Activated naive CD4-positive, alpha-beta T cell treated with anti-CD3 and anti-CD28 coated beads for 36 hours (primary cell): Measurements from ENCODE around the gene HAGHL. TPM values are rescaled to one million over a fixed set of nuclear protein-coding genes. Genes with fewer than 3 reads are reported as not detected.
A peak's percentile ranks its signal among the peaks of the same experiment; 100 is the strongest.

ENCODE experiments used
- CTCF ChIA-PET: fragments of 350-600 bp; sonication (Branson Sonifier 250); formaldehyde crosslinking; loops from one replicate; lab custom pipeline; 2021; ENCODE audit warnings: antibody characterized with exemption; lab: Charles Lee
- DNase-seq: peaks from one replicate; pipeline ENCODE4 v3.0.0-alpha.2; 2020
- H3K27ac Mint-ChIP-seq: one replicate; pipeline ENCODE4 v1.8.0; 2021; ENCODE audit warnings: mild to moderate bottlenecking, mixed read lengths
- H3K27me3 Mint-ChIP-seq: one replicate; pipeline ENCODE4 v1.8.0; 2021; ENCODE audit warnings: low read depth, mixed read lengths
- H3K36me3 Mint-ChIP-seq: one replicate; pipeline ENCODE4 v1.8.0; 2021; ENCODE audit warnings: low read depth, mixed read lengths
- H3K4me1 Mint-ChIP-seq: one replicate; pipeline ENCODE4 v1.8.0; 2021; ENCODE audit warnings: low read depth, mixed read lengths
- H3K4me3 Mint-ChIP-seq: one replicate; pipeline ENCODE4 v1.8.0; 2021; ENCODE audit warnings: mild to moderate bottlenecking, moderate library complexity, mixed read lengths
- H3K9me3 Mint-ChIP-seq: one replicate; pipeline ENCODE4 v1.8.0; 2021; ENCODE audit warnings: mixed read lengths
- intact Hi-C: fragments of 100-400 bp; cut with micrococcal nuclease; formaldehyde crosslinking; loops from one replicate; pipeline ENCODE4 v1.15.1; 2023
- total RNA-seq, 2 experiments: library from RNA; stranded (reverse); gene quantifications; one replicate each; pipeline ENCODE4 v1.2.3, GENCODE V29; 2021

Gene HAGHL
- total RNA-seq, 2 experiments from 2014 or later, result 6.5 to 7.7 TPM

- Mint-ChIP-seq H3K4me1 (peaks cover 10% of the 10 kb centered on the region), H3K9me3 (no peaks in the 10 kb centered on the region), H3K27me3 (peaks cover 22% of the 10 kb centered on the region), H3K4me3 (peak within 1 kb of the TSS; percentile 53), H3K27ac (no peak within 1 kb of the TSS), H3K36me3 (no peaks in the 10 kb centered on the region)
- DNase-seq, result peak; percentile 87
- intact Hi-C loops, result loop anchor here (5.0 kb wide), 1 partner anchor 342 kb away; no protein-coding TSS in a partner anchor
- CTCF ChIA-PET, result interaction anchor here (1.2 to 1.7 kb wide), 3 partner anchors 19 to 70 kb away, joined by 3 to 7 read pairs (median 4); no protein-coding TSS in a partner anchor
Measured at GRCh38 chr16:714558-715476, 12.1 kb upstream of the HAGHL start, which contains the start of gene METRN. Gene METRN, plus strand, starts transcription at chr16:715118. Its CDS starts 172 bp downstream, at chr16:715290.

- CTCF ChIA-PET, result interaction anchor here (1.2 to 1.7 kb wide), 5 partner anchors 10 to 69 kb away, joined by 3 to 7 read pairs (median 3); partner anchors contain the start of gene CCDC78
- intact Hi-C loops, result no loop called here
- no peak overlapping the region for H3K27ac Mint-ChIP-seq
- H3K36me3 Mint-ChIP-seq, result no peaks in the 10 kb centered on the region
- peaks cover 16% of the 10 kb centered on the region for H3K4me1 Mint-ChIP-seq
- no peaks in the 10 kb centered on the region for H3K9me3 Mint-ChIP-seq
- DNase-seq, result no peak
- H3K27me3 Mint-ChIP-seq, result peaks cover 19% of the 10 kb centered on the region
- H3K4me3 Mint-ChIP-seq, result peak overlapping the region; percentile 53
Measured at GRCh38 chr16:715477-716199, 11.3 kb upstream of the HAGHL start.

- Mint-ChIP-seq H3K4me1 (peaks cover 16% of the 10 kb centered on the region), H3K9me3 (no peaks in the 10 kb centered on the region), H3K36me3 (no peaks in the 10 kb centered on the region), H3K4me3 (peak overlapping the region; percentile 53), H3K27ac (no peak overlapping the region), H3K27me3 (peaks cover 17% of the 10 kb centered on the region)
- intact Hi-C loops, result no loop called here
- DNase-seq, result no peak
- CTCF ChIA-PET, result interaction anchor here (1.2 to 1.7 kb wide), 5 partner anchors 10 to 68 kb away, joined by 3 to 7 read pairs (median 3); partner anchors contain the start of gene CCDC78
Measured at GRCh38 chr16:716200-716568, 10.7 kb upstream of the HAGHL start.

GRCh38 chr16:716768-717325 lies 10.1 kb upstream of the HAGHL start:
- Mint-ChIP-seq H3K27me3 (peaks cover 13% of the 10 kb centered on the region), H3K36me3 (no peaks in the 10 kb centered on the region), H3K4me3 (no peak overlapping the region), H3K4me1 (peaks cover 16% of the 10 kb centered on the region), H3K27ac (no peak overlapping the region), H3K9me3 (no peaks in the 10 kb centered on the region)
- intact Hi-C loops, result no loop called here
- no peak for DNase-seq
- CTCF ChIA-PET, result interaction anchor here (1.4 to 1.7 kb wide), 3 partner anchors 9 to 68 kb away, joined by 3 to 7 read pairs (median 3); partner anchors contain the start of gene CCDC78

- no peak overlapping the region for H3K27ac Mint-ChIP-seq
- peaks cover 16% of the 10 kb centered on the region for H3K4me1 Mint-ChIP-seq
- peaks cover 12% of the 10 kb centered on the region for H3K27me3 Mint-ChIP-seq
- intact Hi-C loops, result no loop called here
- no peak for DNase-seq
- no peaks in the 10 kb centered on the region for H3K36me3 Mint-ChIP-seq
- CTCF ChIA-PET, result no interaction called here
- no peak overlapping the region for H3K4me3 Mint-ChIP-seq
- H3K9me3 Mint-ChIP-seq, result no peaks in the 10 kb centered on the region
Measured at GRCh38 chr16:717450-718245, 9.3 kb upstream of the HAGHL start.

DNA sequence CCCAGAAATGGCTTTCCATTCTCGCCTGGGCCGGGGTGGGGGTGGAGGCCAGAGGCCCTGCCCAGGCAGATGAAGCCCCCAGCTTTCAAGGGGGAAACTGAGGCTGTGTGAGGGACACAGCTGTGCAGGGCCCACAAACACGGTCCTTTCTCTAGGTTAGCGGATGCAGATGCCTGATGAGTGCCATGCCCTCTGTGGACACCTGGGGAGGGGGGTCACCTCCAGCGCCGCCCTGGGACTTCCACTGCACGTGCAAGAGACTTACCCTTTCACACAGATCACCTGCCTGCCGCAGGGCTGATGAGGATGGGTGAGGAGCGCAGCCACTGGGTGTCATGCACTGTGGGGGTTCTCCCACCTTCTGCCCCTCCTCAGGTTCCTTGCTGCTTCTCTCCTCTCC lies 8.5 kb upstream of the HAGHL start:
- DNase-seq, result no peak
- no peak overlapping the region for H3K4me3 Mint-ChIP-seq
- H3K27me3 Mint-ChIP-seq, result peaks cover 8% of the 10 kb centered on the region
- intact Hi-C loops, result no loop called here
- no peaks in the 10 kb centered on the region for H3K9me3 Mint-ChIP-seq
- H3K36me3 Mint-ChIP-seq, result no peaks in the 10 kb centered on the region
- CTCF ChIA-PET, result no interaction called here
- H3K4me1 Mint-ChIP-seq, result peaks cover 16% of the 10 kb centered on the region
- H3K27ac Mint-ChIP-seq, result no peak overlapping the region

GRCh38 chr16:718922-719321 lies 8.0 kb upstream of the HAGHL start:
- peaks cover 6% of the 10 kb centered on the region for H3K27me3 Mint-ChIP-seq
- H3K27ac Mint-ChIP-seq, result no peak overlapping the region
- no peaks in the 10 kb centered on the region for H3K9me3 Mint-ChIP-seq
- peak overlapping the region; percentile 55 for H3K4me3 Mint-ChIP-seq
- H3K36me3 Mint-ChIP-seq, result no peaks in the 10 kb centered on the region
- no peak for DNase-seq
- peaks cover 17% of the 10 kb centered on the region for H3K4me1 Mint-ChIP-seq
- CTCF ChIA-PET, result no interaction called here
- intact Hi-C loops, result no loop called here

DNA sequence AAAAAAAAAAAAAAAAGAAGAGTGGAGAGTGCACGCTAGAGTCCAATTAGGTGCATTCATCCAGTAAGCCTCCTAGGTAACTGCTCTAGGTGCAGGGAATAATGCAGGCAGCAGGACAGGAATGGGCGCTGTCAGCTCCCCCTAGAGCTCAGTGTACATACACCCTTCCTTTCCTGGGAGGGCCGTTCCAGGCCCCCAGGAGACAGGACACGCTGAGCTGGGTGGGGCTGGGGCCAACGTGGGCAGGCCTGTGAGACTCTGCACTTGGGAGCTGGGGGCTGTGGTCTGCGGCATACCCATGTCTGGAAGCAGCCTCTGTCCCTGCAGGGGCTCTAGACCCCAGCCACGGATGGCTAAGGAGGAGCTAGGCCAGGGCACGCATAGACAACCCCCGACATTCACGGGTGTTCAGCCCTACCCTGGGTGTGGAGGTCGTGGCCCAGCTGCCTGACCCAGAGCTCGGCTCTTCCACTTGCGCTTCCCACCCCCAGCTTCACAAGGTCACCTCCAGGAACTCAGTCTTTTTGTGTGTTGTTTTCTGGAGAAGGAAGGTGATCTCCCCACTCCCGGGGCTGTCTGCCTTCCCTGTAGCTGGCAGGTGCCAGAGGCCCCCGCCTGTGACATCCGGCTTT lies 7.0 kb upstream of the HAGHL start:
- peaks cover 17% of the 10 kb centered on the region for H3K4me1 Mint-ChIP-seq
- H3K9me3 Mint-ChIP-seq, result no peaks in the 10 kb centered on the region
- intact Hi-C loops, result loop anchor here (2.0 to 5.0 kb wide), 2 partner anchors 21 to 38 kb away; partner anchors contain the start of genes CIAO3, JMJD8 and STUB1
- H3K27ac Mint-ChIP-seq, result peak overlapping the region; percentile 69
- H3K4me3 Mint-ChIP-seq, result peak overlapping the region; percentile 82
- peaks cover 2% of the 10 kb centered on the region for H3K27me3 Mint-ChIP-seq
- no peak for DNase-seq
- H3K36me3 Mint-ChIP-seq, result no peaks in the 10 kb centered on the region
- CTCF ChIA-PET, result interaction anchor here (0.7 to 3.7 kb wide), 7 partner anchors 8 to 86 kb away, joined by 3 to 25 read pairs (median 5); partner anchors contain the start of gene CIAO3

GRCh38 chr16:720447-720989 lies 6.4 kb upstream of the HAGHL start:
- Mint-ChIP-seq H3K27me3 (peaks cover 2% of the 10 kb centered on the region), H3K27ac (peak overlapping the region; percentile 69), H3K9me3 (no peaks in the 10 kb centered on the region), H3K4me1 (peaks cover 17% of the 10 kb centered on the region), H3K36me3 (no peaks in the 10 kb centered on the region), H3K4me3 (peak overlapping the region; percentile 82)
- intact Hi-C loops, result loop anchor here (2.0 to 5.0 kb wide), 2 partner anchors 20 to 38 kb away; partner anchors contain the start of genes CIAO3, JMJD8 and STUB1
- DNase-seq, result peak; percentile 73
- CTCF ChIA-PET, result interaction anchor here (0.7 to 3.7 kb wide), 8 partner anchors 9 to 122 kb away, joined by 3 to 25 read pairs (median 4); partner anchors contain the start of gene CIAO3

- Mint-ChIP-seq H3K36me3 (no peaks in the 10 kb centered on the region), H3K4me1 (peaks cover 17% of the 10 kb centered on the region), H3K27me3 (no peaks in the 10 kb centered on the region), H3K4me3 (peak within 1 kb of the TSS; percentile 82), H3K9me3 (no peaks in the 10 kb centered on the region), H3K27ac (peak within 1 kb of the TSS; percentile 69)
- intact Hi-C loops, result loop anchor here (2.0 to 5.0 kb wide), 2 partner anchors 20 to 39 kb away; partner anchors contain the start of genes CIAO3, JMJD8 and STUB1
- CTCF ChIA-PET, result interaction anchor here (0.7 to 3.7 kb wide), 3 partner anchors 9 to 123 kb away, joined by 3 to 25 read pairs (median 13); partner anchors contain the start of gene CIAO3
- DNase-seq, result peak; percentile 76
Measured at GRCh38 chr16:720990-721764, 5.7 kb upstream of the HAGHL start, which contains the start of gene ANTKMT. Gene ANTKMT, plus strand, starts transcription at chr16:721146. Its CDS starts 129 bp downstream, at chr16:721275.
